Lower lobe of right lung (tissue), 2 donors: ENCODE data around the gene PROC. TPM values are rescaled to one million over a fixed set of nuclear protein-coding genes. Genes with fewer than 3 reads are reported as not detected.

Experiments
- ATAC-seq, 2 donors: fragments of 200-7000 bp; cut with Tn5 transposase; one replicate each; pipeline ENCODE4 v1.9.1; 2020 to 2022; ENCODE audit warnings: mild to moderate bottlenecking in 2 of 2, moderate library complexity in 2 of 2
- DNase-seq: peaks from one replicate; pipeline ENCODE4 v3.0.0-alpha.2; 2020
- H3K27ac ChIP-seq: fragments of 200-600 bp; one replicate; pipeline ENCODE4 v1.8.0; 2022
- H3K27me3 ChIP-seq: fragments of 200-600 bp; one replicate; pipeline ENCODE4 v1.8.0; 2022; ENCODE audit warnings: low read depth
- H3K36me3 ChIP-seq: fragments of 200-600 bp; one replicate; pipeline ENCODE4 v1.8.0; 2022; ENCODE audit warnings: mild to moderate bottlenecking
- H3K4me1 ChIP-seq: fragments of 200-600 bp; one replicate; pipeline ENCODE4 v1.8.0; 2022
- H3K4me3 ChIP-seq: fragments of 200-600 bp; one replicate; pipeline ENCODE4 v1.8.0; 2022; ENCODE audit warnings: mild to moderate bottlenecking
- H3K9me3 ChIP-seq: fragments of 200-600 bp; one replicate; pipeline ENCODE4 v1.8.0; 2022
- intact Hi-C: fragments of 100-400 bp; cut with DNase I; formaldehyde crosslinking; loops from one replicate; pipeline ENCODE4 v1.11.0; 2022
- total RNA-seq: library from RNA; stranded (reverse); fragmentation: NEBNext Ultra II Directional; extraction: Animal tissue kit (Norgen Biotek cat#: 25700); gene quantifications from one replicate; pipeline ENCODE4 v1.2.1, GENCODE V29; 2021
- TF ChIP-seq, protein P1 (sequence below): fragments of 200-600 bp; IDR thresholded peaks from one replicate; pipeline ENCODE4 v1.8.0; 2022; ENCODE audit warnings: antibody characterized with exemption, mild to moderate bottlenecking
- donor health status: DM: no; HTN: yes; CAD: no; lungs with severe emphysema.

PROC gene
- total RNA-seq, 1 donor from 2014 or later = not detected

DNA sequence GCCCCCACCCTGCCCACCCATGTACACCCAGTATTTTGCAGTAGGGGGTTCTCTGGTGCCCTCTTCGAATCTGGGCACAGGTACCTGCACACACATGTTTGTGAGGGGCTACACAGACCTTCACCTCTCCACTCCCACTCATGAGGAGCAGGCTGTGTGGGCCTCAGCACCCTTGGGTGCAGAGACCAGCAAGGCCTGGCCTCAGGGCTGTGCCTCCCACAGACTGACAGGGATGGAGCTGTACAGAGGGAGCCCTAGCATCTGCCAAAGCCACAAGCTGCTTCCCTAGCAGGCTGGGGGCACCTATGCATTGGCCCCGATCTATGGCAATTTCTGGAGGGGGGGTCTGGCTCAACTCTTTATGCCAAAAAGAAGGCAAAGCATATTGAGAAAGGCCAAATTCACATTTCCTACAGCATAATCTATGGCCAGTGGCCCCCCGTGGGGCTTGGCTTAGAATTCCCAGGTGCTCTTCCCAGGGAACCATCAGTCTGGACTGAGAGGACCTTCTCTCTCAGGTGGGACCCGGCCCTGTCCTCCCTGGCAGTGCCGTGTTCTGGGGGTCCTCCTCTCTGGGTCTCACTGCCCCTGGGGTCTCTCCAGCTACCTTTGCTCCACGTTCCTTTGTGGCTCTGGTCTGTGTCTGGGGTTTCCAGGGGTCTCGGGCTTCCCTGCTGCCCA, 9.3 kb downstream of the PROC start:
- ATAC-seq (no peak), DNase-seq (no peak)
- TF ChIP-seq, protein P1, sequence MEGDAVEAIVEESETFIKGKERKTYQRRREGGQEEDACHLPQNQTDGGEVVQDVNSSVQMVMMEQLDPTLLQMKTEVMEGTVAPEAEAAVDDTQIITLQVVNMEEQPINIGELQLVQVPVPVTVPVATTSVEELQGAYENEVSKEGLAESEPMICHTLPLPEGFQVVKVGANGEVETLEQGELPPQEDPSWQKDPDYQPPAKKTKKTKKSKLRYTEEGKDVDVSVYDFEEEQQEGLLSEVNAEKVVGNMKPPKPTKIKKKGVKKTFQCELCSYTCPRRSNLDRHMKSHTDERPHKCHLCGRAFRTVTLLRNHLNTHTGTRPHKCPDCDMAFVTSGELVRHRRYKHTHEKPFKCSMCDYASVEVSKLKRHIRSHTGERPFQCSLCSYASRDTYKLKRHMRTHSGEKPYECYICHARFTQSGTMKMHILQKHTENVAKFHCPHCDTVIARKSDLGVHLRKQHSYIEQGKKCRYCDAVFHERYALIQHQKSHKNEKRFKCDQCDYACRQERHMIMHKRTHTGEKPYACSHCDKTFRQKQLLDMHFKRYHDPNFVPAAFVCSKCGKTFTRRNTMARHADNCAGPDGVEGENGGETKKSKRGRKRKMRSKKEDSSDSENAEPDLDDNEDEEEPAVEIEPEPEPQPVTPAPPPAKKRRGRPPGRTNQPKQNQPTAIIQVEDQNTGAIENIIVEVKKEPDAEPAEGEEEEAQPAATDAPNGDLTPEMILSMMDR = no peak
- no peak overlapping the region for H3K4me3 ChIP-seq
- no peak overlapping the region for H3K27ac ChIP-seq
- peaks cover 15% of the 10 kb centered on the region for H3K4me1 ChIP-seq
- intact Hi-C loops = no loop called here
- H3K9me3 ChIP-seq = no peaks in the 10 kb centered on the region
- no peaks in the 10 kb centered on the region for H3K36me3 ChIP-seq
- peaks cover 28% of the 10 kb centered on the region for H3K27me3 ChIP-seq

DNA sequence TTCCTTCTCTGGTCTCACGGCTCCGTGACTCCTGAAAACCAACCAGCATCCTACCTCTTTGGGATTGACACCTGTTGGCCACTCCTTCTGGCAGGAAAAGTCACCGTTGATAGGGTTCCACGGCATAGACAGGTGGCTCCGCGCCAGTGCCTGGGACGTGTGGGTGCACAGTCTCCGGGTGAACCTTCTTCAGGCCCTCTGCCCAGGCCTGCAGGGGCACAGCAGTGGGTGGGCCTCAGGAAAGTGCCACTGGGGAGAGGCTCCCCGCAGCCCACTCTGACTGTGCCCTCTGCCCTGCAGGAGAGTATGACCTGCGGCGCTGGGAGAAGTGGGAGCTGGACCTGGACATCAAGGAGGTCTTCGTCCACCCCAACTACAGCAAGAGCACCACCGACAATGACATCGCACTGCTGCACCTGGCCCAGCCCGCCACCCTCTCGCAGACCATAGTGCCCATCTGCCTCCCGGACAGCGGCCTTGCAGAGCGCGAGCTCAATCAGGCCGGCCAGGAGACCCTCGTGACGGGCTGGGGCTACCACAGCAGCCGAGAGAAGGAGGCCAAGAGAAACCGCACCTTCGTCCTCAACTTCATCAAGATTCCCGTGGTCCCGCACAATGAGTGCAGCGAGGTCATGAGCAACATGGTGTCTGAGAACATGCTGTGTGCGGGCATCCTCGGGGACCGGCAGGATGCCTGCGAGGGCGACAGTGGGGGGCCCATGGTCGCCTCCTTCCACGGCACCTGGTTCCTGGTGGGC, 10.0 kb downstream of the PROC start:
- ATAC-seq (no peak), DNase-seq (no peak)
- Histone ChIP-seq H3K27ac (no peak overlapping the region), H3K4me3 (no peak overlapping the region), H3K9me3 (no peaks in the 10 kb centered on the region), H3K36me3 (no peaks in the 10 kb centered on the region), H3K27me3 (peaks cover 21% of the 10 kb centered on the region), H3K4me1 (peaks cover 8% of the 10 kb centered on the region)
- intact Hi-C loops = no loop called here
- TF ChIP-seq, protein P1 = no peak

DNA sequence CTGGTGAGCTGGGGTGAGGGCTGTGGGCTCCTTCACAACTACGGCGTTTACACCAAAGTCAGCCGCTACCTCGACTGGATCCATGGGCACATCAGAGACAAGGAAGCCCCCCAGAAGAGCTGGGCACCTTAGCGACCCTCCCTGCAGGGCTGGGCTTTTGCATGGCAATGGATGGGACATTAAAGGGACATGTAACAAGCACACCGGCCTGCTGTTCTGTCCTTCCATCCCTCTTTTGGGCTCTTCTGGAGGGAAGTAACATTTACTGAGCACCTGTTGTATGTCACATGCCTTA, 10.5 kb downstream of the PROC start:
- H3K4me1 ChIP-seq = peaks cover 2% of the 10 kb centered on the region
- intact Hi-C loops = no loop called here
- no peak overlapping the region for H3K4me3 ChIP-seq
- TF ChIP-seq, protein P1 = no peak
- H3K9me3 ChIP-seq = no peaks in the 10 kb centered on the region
- DNase-seq (no peak), ATAC-seq (no peak)
- H3K27me3 ChIP-seq = peaks cover 16% of the 10 kb centered on the region
- no peaks in the 10 kb centered on the region for H3K36me3 ChIP-seq
- H3K27ac ChIP-seq = no peak overlapping the region

DNA sequence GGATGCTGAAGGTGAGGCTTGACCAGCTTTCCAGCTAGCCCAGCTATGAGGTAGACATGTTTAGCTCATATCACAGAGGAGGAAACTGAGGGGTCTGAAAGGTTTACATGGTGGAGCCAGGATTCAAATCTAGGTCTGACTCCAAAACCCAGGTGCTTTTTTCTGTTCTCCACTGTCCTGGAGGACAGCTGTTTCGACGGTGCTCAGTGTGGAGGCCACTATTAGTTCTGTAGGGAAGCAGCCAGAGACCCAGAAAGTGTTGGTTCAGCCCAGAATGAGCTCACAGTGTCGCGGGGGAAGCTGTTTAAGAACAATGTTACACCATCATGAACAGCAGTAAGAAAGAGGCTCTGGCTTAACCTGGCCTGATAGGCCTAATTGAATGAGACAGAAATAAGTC, 11.1 kb downstream of the PROC start:
- Histone ChIP-seq H3K27me3 (peaks cover 10% of the 10 kb centered on the region), H3K9me3 (no peaks in the 10 kb centered on the region), H3K4me1 (no peaks in the 10 kb centered on the region), H3K4me3 (no peak overlapping the region), H3K27ac (no peak overlapping the region), H3K36me3 (no peaks in the 10 kb centered on the region)
- DNase-seq (no peak), ATAC-seq (no peak)
- TF ChIP-seq, protein P1 = no peak
- intact Hi-C loops = no loop called here

DNA sequence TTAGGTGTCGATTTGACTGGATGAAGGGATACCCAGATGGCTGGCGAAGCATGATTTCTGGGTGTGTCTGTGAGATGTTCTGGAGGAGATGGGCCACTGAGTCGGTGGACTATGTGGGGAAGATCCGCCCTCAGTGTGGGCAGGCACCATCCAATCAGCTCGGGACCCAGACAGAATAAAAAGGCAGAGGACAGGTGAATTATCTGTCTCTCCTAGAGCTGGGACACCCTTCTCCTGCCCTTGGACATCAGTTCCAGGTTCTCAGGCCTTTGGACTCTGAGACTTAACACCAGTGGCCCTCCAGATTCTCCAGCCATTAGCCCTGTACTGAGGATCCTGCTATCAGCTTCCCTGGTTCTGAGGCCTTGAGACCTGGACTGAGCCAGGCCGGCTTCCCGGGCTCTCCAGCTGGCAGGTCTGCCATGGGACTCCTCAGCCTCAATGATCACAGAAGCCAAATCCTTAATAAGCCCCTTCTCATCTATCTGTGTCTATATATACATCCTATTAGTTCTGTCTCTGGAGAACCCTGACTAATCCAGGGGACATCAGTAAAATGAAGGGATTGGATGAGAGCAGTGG, 11.7 kb downstream of the PROC start:
- no peak for DNase-seq
- Histone ChIP-seq H3K36me3 (no peaks in the 10 kb centered on the region), H3K4me1 (no peaks in the 10 kb centered on the region), H3K4me3 (no peak overlapping the region), H3K9me3 (no peaks in the 10 kb centered on the region), H3K27me3 (peaks cover 4% of the 10 kb centered on the region), H3K27ac (no peak overlapping the region)
- no peak for ATAC-seq
- intact Hi-C loops = no loop called here
- TF ChIP-seq, protein P1 = no peak
